GM18520 (cell line): Measurements from ENCODE around the gene TBC1D32.
"Not testable (repeated sequence)": the region's sequence is repeated elsewhere in the genome, so short reads cannot be mapped to it uniquely, and the experiment has no call there.

Source experiments
- ATAC-seq: cut with Tn5 transposase; IDR thresholded peaks from one replicate; pipeline ENCODE4 v1.9.1; 2021; ENCODE audit not compliant: unreplicated experiment

The TBC1D32 gene

DNA sequence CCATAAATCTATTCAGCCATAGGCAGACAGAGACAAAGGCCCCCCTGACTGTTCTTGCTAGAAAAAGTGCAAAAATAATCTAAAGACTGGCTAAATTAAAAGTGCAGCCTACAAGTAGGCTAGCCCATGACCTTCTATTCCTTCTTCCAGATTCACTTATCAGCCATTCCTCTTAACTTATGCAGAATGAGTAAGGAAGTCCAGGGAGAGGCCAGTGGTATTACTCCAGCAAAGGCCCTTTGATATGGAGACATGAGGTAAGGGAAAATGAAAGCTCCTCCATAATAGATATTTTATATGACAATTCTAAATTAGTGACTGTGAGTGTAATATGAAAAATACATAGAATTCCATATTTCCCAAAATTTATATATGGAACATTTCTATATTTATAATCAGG lies 199.4 kb downstream of the TBC1D32 start:
- no peak for ATAC-seq

DNA sequence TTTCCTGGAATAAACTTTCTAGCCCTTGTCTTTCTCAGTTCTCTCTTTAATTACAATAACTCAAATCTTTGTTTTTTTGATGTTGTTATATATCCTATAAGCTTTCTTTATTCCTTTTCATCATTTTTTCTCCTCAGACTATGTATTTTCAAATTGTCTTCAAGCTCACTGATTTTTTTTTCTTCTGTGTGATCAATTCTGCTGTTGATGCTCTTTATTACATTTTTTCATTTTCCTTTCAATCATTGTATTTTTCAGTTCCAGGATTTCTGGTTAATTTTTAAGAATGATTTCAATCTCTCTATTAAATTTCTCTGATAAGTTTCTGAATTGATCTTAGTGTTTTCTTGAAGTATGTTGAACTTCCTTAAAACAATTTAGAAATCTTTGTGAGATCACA lies 209.7 kb downstream of the TBC1D32 start:
- no peak for ATAC-seq

DNA sequence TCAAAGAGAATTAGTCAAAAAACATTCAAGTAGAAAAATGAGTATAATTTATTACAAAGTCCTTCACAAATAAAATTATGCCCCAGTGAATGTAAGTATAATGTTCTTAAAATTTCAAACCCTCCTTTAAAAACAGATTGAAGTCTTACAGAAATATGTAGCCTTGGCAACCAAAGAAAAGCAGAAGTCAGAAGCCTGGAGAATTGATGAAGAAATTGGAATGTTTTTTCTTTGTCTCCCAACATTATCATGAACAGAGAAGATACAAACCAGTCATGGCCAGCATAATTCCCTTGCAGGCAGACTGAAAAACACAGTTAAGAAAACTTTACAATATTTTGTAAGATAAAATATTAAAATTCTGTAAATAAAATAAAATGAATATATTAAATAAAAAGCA lies 221.9 kb downstream of the TBC1D32 start:
- no peak for ATAC-seq

DNA sequence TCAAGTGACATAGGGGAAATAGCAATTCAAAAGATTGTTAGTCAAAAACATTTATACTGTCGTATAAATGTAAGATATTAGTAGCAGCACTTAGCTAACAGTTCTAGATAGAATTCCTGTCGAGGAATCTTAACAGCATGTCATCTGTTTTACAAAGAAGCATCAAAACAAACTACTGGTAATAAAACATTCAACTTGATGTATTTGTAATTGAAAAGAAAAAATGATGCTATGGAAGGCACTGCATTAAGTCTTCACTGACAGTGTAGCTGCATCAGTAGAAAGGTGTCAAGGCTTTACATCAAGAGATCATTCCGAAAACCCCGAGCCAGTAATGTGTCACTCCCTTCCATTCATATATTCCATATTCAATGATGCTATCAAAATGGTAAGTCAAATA lies 223.5 kb downstream of the TBC1D32 start:
- no peak for ATAC-seq

DNA sequence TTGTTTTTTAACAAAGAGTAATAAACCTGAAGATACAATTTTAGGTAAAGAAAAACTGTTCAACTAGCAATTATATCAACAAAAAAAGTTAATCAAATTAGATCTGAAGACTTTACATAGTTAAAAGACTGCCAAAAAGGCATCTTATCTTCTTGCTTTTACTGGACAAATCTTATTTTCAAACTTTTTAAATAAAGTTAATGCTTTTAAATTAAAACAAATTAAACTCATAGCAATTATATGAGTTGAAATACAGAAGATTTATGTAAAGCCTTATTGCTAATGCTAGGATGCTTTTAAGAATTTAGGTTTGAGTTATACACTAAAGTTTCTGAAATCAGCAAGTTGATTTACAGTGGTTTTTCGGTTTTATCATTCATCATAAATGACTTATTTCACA lies 227.3 kb downstream of the TBC1D32 start:
- no peak for ATAC-seq

DNA sequence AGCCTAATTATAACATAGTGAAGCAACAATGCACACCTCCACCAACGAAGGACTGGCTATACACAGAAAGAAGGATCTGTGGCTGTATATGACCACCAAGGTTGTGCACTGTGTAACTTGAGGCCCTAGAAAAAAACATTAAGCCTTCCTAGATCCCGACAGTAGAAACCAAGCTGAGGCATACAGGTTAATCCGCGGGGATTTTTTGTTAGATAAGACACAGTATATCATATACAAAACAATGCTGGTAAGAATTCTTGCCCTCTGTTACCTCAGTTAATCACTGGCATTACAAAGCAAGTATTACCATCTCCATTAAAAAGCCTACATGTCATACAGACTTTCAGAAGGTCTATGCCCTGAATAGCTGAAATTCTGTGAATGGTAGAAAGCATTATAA lies 228.8 kb downstream of the TBC1D32 start:
- no peak for ATAC-seq

DNA sequence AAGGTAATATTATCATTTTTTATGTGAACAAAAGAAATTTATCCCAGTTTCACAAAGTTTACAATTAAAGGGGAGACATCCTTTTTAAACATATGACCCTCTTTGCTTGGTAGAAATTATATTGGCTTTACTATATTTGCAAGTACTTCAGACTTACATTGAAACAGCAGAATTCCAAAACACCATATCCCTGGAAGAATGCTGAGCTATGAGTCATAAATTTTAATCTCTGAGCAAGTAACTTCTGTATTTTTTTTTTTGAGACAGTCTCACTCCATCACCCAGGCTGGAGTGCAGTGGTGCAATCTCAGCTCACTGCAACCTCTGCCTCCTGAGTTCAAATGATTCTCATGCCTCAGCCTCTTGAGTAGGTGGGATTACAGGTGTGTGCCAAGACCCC lies 240.4 kb downstream of the TBC1D32 start:
- no peak for ATAC-seq

DNA sequence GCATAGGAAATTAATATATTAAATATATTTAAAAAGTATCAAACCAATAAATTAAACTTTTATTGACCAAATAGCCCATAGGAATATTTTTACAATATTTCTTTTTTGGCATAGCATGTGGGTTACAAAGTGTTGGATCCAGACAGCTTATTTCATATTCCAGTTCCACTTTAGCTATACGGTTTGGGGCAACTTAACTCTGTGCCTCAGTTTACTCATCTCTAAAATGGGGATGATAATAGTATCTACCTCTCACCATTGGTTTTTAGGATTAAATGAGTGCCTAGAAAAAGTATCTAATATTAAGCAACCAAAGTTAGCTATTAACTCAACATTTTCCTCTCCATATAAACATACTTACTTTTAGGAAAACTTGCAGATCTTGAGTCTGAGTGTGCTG lies 243.8 kb downstream of the TBC1D32 start:
- ATAC-seq: no peak

DNA sequence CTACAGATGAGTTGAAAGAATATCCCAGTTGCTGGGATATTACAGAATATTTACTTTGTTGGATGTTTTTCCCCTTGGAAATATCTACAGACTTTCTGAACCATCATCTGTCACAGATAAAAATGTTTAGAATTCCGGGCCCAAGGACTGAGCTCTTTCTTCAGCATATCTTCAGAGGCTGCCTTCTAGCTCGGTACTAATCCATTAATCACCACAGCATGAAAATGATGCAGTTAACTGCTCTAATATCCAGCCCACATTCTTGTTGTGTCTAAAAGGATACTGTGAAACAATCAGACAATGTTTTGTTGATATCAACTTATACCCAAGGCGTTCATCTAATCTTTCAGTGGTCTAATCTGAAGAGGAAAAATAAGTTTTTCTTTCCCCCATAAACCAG lies 247.4 kb downstream of the TBC1D32 start:
- ATAC-seq: no peak

DNA sequence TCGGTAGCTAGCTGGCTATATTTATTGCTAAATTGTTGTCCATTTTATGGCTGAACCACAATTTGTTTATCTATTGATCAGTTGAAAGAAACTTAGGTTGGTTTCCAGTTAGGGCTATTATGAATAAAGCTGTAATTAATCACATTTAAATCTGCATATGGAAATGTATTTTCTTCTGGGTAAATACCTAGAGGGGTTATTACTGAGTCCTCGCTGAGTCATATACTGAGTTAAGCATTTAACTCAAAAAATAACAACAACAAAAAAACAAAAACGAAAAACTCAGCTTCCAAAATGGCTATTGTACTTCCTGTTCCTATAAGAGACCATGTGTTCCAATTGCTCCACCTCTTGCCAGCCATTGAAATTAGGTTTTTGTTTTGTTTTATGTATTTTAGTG lies 258.2 kb downstream of the TBC1D32 start:
- no peak for ATAC-seq

DNA sequence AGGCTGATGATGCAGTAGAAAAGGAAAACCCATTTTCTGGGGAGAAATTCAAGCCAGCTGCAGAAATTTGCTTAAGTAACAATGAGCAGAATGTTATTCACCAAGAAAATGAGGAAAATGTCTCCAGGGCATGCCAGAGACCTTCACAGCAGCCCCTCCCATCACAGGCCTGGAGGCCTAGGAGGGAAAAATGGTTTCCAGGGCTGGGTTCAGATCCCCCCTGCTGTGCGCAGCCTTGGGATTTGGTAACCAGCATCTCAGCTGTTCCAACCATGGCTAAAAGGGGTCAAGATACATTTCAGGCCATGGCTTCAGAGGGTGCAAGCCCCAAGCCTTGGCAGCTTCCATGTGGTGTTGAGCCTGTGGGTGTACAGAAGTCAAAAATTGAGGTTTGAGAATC lies 265.5 kb downstream of the TBC1D32 start:
- ATAC-seq: not testable (repeated sequence)

DNA sequence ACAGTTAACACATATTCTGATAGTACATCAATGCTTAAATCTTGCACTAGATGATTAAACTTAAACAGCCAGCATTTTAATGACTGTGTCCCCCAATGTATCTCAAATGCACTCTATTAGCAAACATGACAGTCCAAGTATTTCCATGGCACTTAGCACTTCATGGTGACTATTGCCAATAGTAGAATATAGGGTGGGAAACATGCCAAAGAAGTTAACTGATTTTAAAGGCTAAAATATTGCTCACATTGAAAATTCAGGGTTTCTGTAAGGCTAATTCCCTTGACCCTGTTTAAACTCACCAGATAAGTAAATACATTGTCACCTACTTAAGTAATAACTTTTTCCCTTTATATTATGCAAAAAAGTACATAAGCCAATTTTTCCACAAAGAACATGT lies 266.9 kb downstream of the TBC1D32 start:
- no peak for ATAC-seq

DNA sequence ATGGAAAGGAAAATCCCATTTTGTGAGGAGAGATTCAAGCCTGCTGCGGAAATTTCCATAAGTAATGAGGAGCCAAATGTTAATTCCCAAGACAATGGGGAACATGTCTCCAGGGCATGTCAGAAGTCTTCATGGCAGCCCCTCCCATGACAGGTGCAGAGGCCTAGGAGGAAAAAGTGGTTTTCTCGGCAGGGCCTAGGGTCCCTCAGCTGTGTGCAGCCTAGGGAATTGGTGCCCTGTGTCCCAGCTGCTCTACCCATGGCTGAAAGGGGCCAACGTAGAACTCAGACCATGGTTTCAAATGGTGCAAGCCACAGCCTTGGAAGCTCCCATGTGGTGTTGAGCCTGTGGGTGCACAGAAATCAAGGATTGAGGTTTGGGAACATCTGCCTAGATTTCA lies 269.9 kb downstream of the TBC1D32 start:
- ATAC-seq: no peak

DNA sequence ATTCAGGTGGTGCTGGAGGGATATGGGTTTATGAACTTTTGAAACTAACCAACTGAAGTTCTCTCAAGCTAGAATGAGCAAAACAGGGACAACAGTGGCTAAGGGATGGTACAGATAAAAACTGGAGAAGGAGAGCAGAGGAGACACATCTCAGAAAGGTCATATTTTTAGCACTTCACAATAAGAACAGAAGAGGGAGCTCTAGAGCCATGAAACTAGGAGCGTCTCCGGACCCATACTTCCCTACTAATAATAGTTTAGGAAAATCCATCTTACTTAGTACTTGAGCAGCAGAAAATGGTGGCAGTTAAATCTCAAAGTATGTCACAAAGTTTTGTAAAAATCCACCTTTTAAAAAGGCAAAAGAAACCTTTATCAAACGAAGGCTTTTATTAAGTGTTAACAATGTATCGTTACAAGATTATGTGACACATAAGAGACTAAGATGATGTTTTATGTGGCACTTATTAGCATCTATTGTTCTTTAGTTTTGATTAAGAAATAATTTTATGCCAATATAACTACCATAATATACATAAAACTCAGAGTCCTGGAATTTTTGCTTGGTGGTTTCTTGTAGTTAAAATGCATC lies 278.6 kb downstream of the TBC1D32 start:
- no peak for ATAC-seq

DNA sequence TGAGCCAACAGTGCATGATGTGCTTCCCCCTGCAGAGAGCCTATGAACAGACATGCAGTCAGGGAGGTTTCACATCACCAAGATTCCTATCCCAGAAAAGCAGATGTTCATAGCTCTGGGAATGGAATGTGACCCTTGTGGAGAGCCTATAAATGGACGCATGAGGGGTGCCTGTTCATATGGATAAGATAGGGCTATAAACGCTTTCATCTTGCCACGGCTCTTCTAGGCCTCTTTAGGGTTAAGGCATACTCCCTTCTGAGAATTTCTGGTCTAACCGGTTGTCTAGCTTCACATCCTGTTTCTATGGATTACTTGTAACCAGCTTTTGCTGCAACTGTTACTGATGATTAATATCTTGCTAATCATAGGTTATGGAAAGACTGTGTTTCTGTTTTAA lies 285.7 kb downstream of the TBC1D32 start:
- not testable (repeated sequence) for ATAC-seq

DNA sequence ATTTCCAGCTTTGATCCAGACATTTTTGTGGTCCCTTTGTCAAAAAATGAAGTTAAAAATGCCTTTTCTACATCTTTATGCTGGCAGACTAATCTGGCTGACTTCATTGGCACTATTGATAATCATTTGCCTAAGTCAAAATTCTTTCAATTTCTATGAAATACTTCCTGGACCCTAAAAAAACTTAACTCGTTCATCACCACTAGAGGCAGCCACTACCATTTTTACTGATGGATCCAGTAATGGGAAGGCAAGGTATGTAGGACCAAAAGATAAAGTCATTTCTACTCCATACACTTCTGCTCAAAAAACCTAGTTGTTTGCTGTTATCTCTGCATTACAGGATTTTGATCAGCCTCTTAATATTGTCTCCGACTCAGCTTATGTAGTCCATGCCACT lies 289.4 kb downstream of the TBC1D32 start:
- ATAC-seq: not testable (repeated sequence)

DNA sequence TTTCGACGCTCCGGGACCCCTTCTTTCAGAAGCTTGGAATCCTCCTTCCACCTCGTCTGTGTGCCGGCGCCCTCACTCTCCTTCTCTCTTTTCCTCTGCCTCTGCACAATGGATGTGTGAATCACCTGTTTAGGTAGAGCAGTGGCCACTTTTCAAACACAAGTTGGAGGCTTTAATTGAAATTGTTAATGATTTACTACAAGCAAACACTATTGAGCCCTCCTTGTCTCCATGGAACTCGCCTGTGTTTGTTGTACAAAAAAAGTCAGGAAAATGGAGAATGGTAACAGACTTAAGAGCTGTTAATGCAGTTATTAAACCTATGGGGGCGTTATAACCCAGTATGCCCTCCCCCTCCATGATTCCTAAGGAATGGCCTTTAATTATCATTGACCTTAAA lies 290.6 kb downstream of the TBC1D32 start:
- not testable (repeated sequence) for ATAC-seq

DNA sequence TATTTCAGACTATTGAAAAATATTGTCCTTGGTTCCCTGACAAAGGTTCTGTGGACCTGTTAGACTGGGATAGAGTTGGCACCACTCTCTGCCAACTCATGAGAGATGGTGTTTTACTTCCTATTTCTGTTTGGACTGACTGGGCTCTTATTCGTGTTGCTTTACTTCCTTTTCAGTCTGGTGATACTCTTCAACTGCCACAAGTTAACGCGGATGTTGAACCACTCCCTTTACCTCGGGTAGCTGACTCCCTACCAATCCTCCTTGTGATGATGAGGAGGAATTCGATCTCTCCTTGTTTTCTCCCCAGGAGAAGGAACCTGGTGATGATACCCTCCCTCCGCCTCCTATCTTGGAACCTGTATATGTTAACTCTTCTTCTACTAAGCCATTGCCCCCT lies 291.1 kb downstream of the TBC1D32 start:
- not testable (repeated sequence) for ATAC-seq

DNA sequence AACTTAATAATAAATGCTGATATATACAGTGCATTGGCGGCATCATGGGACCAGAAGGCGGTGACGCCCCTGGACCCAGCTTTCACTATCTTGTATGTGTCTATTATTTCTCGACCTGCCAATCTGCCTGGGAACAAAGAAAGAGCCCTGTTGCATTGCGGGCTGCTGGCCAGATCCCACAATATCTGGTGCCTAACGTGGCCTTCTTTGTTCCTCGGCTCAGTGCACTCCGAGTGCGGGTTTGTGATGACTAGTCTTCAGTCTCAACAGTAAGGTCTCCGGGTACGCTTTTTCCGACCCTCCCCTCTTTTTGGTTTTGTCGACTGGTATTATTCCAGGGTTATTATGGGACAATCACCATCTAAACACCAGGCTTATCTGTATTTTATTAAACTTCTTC lies 291.5 kb downstream of the TBC1D32 start:
- no peak for ATAC-seq

DNA sequence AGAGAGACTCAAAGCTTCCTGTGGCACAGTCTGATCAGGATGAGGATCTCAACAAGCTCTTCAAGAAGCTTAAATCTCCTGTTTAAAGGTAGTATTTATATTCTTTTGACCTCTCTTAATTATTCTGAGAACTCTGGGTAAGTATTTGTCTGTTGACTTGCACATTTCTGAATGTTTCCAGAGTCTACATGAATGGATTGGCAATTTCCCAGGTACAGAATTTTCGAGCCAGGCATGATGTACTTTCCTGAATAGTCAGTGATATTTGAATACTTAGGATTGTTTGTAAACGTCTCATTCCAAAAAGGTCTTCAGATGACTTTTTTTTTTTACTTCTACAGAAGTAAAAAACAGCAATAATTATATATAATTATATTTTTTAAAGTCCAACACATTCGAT lies 293.4 kb downstream of the TBC1D32 start:
- ATAC-seq: no peak

DNA sequence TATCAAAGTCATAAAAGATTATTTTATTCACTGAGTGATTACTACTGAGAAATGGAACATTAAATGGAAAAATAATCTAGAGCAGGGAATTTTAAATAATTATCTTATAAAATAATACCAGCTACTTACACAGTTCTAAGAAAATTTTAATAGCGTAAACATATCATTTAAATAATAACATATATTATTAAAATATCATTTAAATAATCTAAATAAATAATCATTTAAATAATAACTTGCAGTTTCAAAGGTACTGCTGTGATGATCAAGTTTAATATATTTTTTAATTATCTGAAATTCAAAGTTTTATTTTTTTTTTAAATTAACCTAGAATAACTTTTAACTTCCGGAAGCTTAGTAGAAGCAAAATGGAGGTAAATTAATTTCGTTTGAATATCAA lies 301.2 kb downstream of the TBC1D32 start:
- no peak for ATAC-seq

DNA sequence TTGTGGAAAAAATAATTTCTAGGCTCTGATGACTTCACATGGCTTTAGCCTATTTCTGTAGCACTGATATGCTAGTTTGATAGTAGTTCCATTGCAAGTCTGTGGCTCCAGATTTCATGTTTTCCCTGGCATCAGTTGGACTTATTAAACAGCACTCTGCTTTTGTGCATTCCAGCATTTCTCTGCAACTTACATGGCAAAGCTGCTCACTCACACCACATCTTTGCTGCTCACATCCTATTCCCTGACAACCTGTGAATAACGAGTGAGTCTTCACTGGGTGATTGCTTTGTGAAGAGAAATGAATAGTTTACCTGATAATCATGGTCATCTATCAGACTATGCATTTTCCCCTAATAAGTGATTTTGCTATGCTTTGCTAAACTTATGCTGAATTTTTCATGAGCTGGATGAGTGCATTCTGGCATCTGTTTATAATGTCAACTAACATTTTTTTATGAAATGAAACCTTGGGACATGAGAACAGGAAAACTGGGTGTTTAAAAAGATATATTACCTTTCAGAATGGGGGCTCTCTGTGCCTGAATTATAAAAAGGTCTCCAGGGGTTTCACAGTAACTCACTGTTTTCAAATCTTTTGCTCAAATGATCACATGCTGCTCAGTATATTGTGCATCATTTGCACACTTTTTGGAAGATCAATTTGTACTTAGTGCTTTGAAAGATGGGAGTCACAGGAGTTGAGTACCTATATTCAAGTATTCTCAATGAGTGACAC lies 301.8 kb downstream of the TBC1D32 start:
- no peak for ATAC-seq
